Mesenchymal stem cell (in vitro differentiated cells and primary cell): ENCODE data around the gene CST4. TPM values are rescaled to one million over a fixed set of nuclear protein-coding genes. Genes with fewer than 3 reads are reported as not detected.
"Not testable (repeated sequence)": the region's sequence is repeated elsewhere in the genome, so short reads cannot be mapped to it uniquely, and the experiment has no call there.

Source experiments
- DNase-seq: peaks from one replicate; pipeline ENCODE4 v3.0.0-alpha.2; 2013
- H2AFZ ChIP-seq: one replicate; pipeline ENCODE4 v1.6.1; 2013; ENCODE audit warnings: low read depth, mild to moderate bottlenecking, control low read depth, inconsistent platforms, low read length, moderate library complexity
- H2AK5ac ChIP-seq: 2 replicates; pipeline ENCODE4 v1.6.1; 2013; ENCODE audit warnings: low read length, moderate library complexity, mild to moderate bottlenecking, inconsistent platforms; ENCODE audit not compliant: severe bottlenecking
- H2BK120ac ChIP-seq: one replicate; pipeline ENCODE4 v1.6.1; 2013; ENCODE audit warnings: low read depth, mild to moderate bottlenecking, inconsistent platforms, low read length, moderate library complexity
- H2BK12ac ChIP-seq, 2 experiments: one replicate each; pipeline ENCODE4 v1.6.1; 2013; ENCODE audit warnings: inconsistent platforms in 2 of 2, low read length in 2 of 2, mild to moderate bottlenecking in 2 of 2, moderate library complexity in 2 of 2, control low read depth in 1 of 2
- H2BK15ac ChIP-seq: one replicate; pipeline ENCODE4 v1.6.1; 2013; ENCODE audit warnings: mild to moderate bottlenecking, low read depth, inconsistent platforms; ENCODE audit not compliant: poor library complexity, severe bottlenecking
- H2BK5ac ChIP-seq: 2 replicates; pipeline ENCODE4 v1.6.1; 2013; ENCODE audit warnings: low read depth, mild to moderate bottlenecking, low read length, control low read depth, inconsistent platforms; ENCODE audit not compliant: poor library complexity, severe bottlenecking
- H3K14ac ChIP-seq, 2 experiments: one replicate each; pipeline ENCODE4 v1.6.1; 2013; ENCODE audit warnings: inconsistent platforms in 2 of 2, low read length in 2 of 2, control low read depth in 1 of 2, mild to moderate bottlenecking in 1 of 2, moderate library complexity in 1 of 2
- H3K18ac ChIP-seq, 2 experiments: one replicate each; pipeline ENCODE4 v1.6.1; 2013; ENCODE audit warnings: inconsistent platforms in 2 of 2, low read length in 2 of 2, control low read depth in 1 of 2, low read depth in 1 of 2, mild to moderate bottlenecking in 1 of 2
- H3K23ac ChIP-seq, 2 experiments: one replicate each; pipeline ENCODE4 v1.6.1; 2013; ENCODE audit warnings: inconsistent platforms in 2 of 2, low read length in 2 of 2, mild to moderate bottlenecking in 2 of 2, moderate library complexity in 2 of 2, control low read depth in 1 of 2
- H3K27ac ChIP-seq: 2 replicates; pipeline ENCODE4 v1.5.1; 2013; ENCODE audit warnings: mild to moderate bottlenecking, moderate library complexity, low read length, control low read depth, inconsistent platforms; ENCODE audit not compliant: poor library complexity, severe bottlenecking
- H3K27me3 ChIP-seq, 2 experiments: 2 replicates each; pipeline versions ENCODE4 v1.6.1 to v1.7.0; 2013; ENCODE audit warnings: low read length in 2 of 2, mild to moderate bottlenecking in 2 of 2, moderate library complexity in 2 of 2, control low read depth in 1 of 2, inconsistent platforms in 1 of 2; ENCODE audit not compliant: control insufficient read depth in 1 of 2, insufficient read depth in 1 of 2
- H3K36me3 ChIP-seq, 2 experiments: 2 replicates each; pipeline versions ENCODE4 v1.6.1 to v1.7.0; 2013; ENCODE audit warnings: low read length in 2 of 2, control low read depth in 1 of 2, inconsistent platforms in 1 of 2, low read depth in 1 of 2, mild to moderate bottlenecking in 1 of 2; ENCODE audit not compliant: insufficient read depth in 2 of 2, control insufficient read depth in 1 of 2
- H3K4ac ChIP-seq, 2 experiments: one replicate each; pipeline ENCODE4 v1.6.1; 2013; ENCODE audit warnings: inconsistent platforms in 2 of 2, low read length in 2 of 2, mild to moderate bottlenecking in 2 of 2, moderate library complexity in 2 of 2, control low read depth in 1 of 2, low read depth in 1 of 2
- H3K4me1 ChIP-seq: 2 replicates; pipeline ENCODE4 v1.6.1; 2013; ENCODE audit warnings: low read depth, low read length, control low read depth; ENCODE audit not compliant: control insufficient read depth, insufficient read depth
- H3K4me2 ChIP-seq: 2 replicates; pipeline ENCODE4 v1.6.1; 2013; ENCODE audit warnings: low read length, mild to moderate bottlenecking, inconsistent platforms; ENCODE audit not compliant: poor library complexity, severe bottlenecking
- H3K4me3 ChIP-seq, 2 experiments: 2 replicates each; pipeline versions ENCODE4 v1.5.1 to v1.7.0; 2013; ENCODE audit warnings: low read length in 2 of 2, mild to moderate bottlenecking in 2 of 2, control low read depth in 1 of 2, low read depth in 1 of 2; ENCODE audit not compliant: insufficient read depth in 1 of 2
- H3K79me1 ChIP-seq: replicated peaks from 2 replicates; pipeline ENCODE4 v1.6.1; 2013; ENCODE audit warnings: mild to moderate bottlenecking, control low read depth, low read length, inconsistent platforms; ENCODE audit not compliant: poor library complexity, severe bottlenecking
- H3K9ac ChIP-seq: 2 replicates; pipeline ENCODE4 v1.7.0; 2013; ENCODE audit warnings: mild to moderate bottlenecking, low read length, moderate library complexity
- H3K9me3 ChIP-seq: 2 replicates; pipeline ENCODE4 v1.7.0; 2013; ENCODE audit warnings: mild to moderate bottlenecking, low read length; ENCODE audit not compliant: control insufficient read depth
- H4K8ac ChIP-seq: one replicate; pipeline ENCODE4 v1.6.1; 2013; ENCODE audit warnings: inconsistent platforms, mild to moderate bottlenecking, low read length, moderate library complexity
- H4K91ac ChIP-seq: one replicate; pipeline ENCODE4 v1.6.1; 2013; ENCODE audit warnings: mild to moderate bottlenecking, low read length, inconsistent platforms
- WGBS: methylation state at CpG from one replicate; pipeline ENCODE4 v1.1.7; 2013; ENCODE audit warnings: mixed read lengths; 5-methylcytosine and 5-hydroxymethylcytosine counted together
- polyA plus RNA-seq, 2 experiments: library from polyadenylated mRNA; stranded (reverse); fragments of 200-250 nt; gene quantifications; one replicate each; pipeline ENCODE4 v1.2.3, GENCODE V29; 2013

The CST4 gene
- not detected for polyA plus RNA-seq (2013, experiment 1 of 2)
- 0.18 TPM for polyA plus RNA-seq (2013, experiment 2 of 2)

- not testable (repeated sequence) for H4K91ac ChIP-seq, H3K79me1 ChIP-seq, H2BK12ac ChIP-seq, H2AFZ ChIP-seq, H2BK15ac ChIP-seq, H3K36me3 ChIP-seq, H3K4ac ChIP-seq, H2BK5ac ChIP-seq, H3K4me3 ChIP-seq, H2AK5ac ChIP-seq, H3K9me3 ChIP-seq, H3K23ac ChIP-seq, H2BK120ac ChIP-seq, H3K9ac ChIP-seq, H3K18ac ChIP-seq, H3K27ac ChIP-seq, DNase-seq, H4K8ac ChIP-seq, H3K14ac ChIP-seq, H3K4me2 ChIP-seq
- 94% methylated on average over 11 of the region's 12 CpGs for WGBS
- Histone ChIP-seq H3K4me1 (peaks cover 16% of the 10 kb centered on the region), H3K27me3 (peaks cover 0 to 12% of the 10 kb centered on the region in 2 experiments)
Measured at GRCh38 chr20:23688684-23689398, at the start of gene CST4. CST4 (minus strand) TSS chr20:23689038; CDS start chr20:23688969, 69 bp downstream.

- not testable (repeated sequence) for H4K91ac ChIP-seq, H3K27me3 ChIP-seq
Measured at GRCh38 chr20:23735391-23735790, 46.6 kb upstream of the CST4 start.

GRCh38 chr20:23734949-23735348 lies 46.1 kb upstream of the CST4 start:
- not testable (repeated sequence) for H4K91ac ChIP-seq, H3K9ac ChIP-seq, H3K27me3 ChIP-seq, H4K8ac ChIP-seq, H3K14ac ChIP-seq, H3K36me3 ChIP-seq, H2BK15ac ChIP-seq, H2BK5ac ChIP-seq, H2AK5ac ChIP-seq, H3K4ac ChIP-seq, H3K18ac ChIP-seq, H3K4me2 ChIP-seq, H2BK12ac ChIP-seq, H3K4me1 ChIP-seq, H3K27ac ChIP-seq, H3K79me1 ChIP-seq, H2AFZ ChIP-seq, H3K23ac ChIP-seq, H3K9me3 ChIP-seq, H3K4me3 ChIP-seq, DNase-seq, H2BK120ac ChIP-seq
- 94% methylated on average over 2 of the region's 2 CpGs for WGBS

More at GRCh38 chr20:23735391-23735790, 46.6 kb upstream of the CST4 start:
- not testable (repeated sequence) for H4K8ac ChIP-seq, H3K36me3 ChIP-seq, H3K9ac ChIP-seq, H3K14ac ChIP-seq, H3K79me1 ChIP-seq, H3K9me3 ChIP-seq, H2AFZ ChIP-seq, H3K23ac ChIP-seq, H3K18ac ChIP-seq, H2BK12ac ChIP-seq, H2BK15ac ChIP-seq, H3K4me3 ChIP-seq, H2BK120ac ChIP-seq, H3K4ac ChIP-seq, H2AK5ac ChIP-seq, DNase-seq, H3K4me2 ChIP-seq, H3K27ac ChIP-seq, H3K4me1 ChIP-seq, H2BK5ac ChIP-seq
- WGBS = 80% methylated on average over 3 of the region's 3 CpGs

- H2AFZ ChIP-seq = not testable (repeated sequence)
- 82% methylated on average over 1 of the region's 1 CpG for WGBS
- peak; percentile 66 for DNase-seq
Measured at GRCh38 chr20:23734440-23734839, 45.6 kb upstream of the CST4 start.

More at GRCh38 chr20:23734440-23734839, 45.6 kb upstream of the CST4 start:
- not testable (repeated sequence) for H3K4me2 ChIP-seq, H2AK5ac ChIP-seq, H3K27me3 ChIP-seq, H3K27ac ChIP-seq, H2BK120ac ChIP-seq, H3K79me1 ChIP-seq, H3K4me3 ChIP-seq, H3K4ac ChIP-seq, H4K8ac ChIP-seq, H3K4me1 ChIP-seq, H2BK15ac ChIP-seq, H2BK12ac ChIP-seq, H2BK5ac ChIP-seq, H3K23ac ChIP-seq, H3K14ac ChIP-seq, H3K18ac ChIP-seq, H3K9me3 ChIP-seq, H3K9ac ChIP-seq, H3K36me3 ChIP-seq, H4K91ac ChIP-seq
